Left renal cortex interstitium (tissue), 4 donors: ENCODE measurements around the gene EMC9. TPM values are rescaled to one million over a fixed set of nuclear protein-coding genes. Genes with fewer than 3 reads are reported as not detected.

Experiments
- DNase-seq, 4 donors: peaks; one replicate each; pipeline ENCODE4 v3.0.0-alpha.2; 2013; ENCODE audit warnings: low read depth in 4 of 4, low spot score in 2 of 4, missing footprints in 1 of 4
- polyA plus RNA-seq, 4 donors: library from polyadenylated mRNA; unstranded; fragments of 120-200 nt; gene quantifications; one replicate each; pipeline ENCODE4 v1.2.1, GENCODE V29; 2013; ENCODE audit not compliant: insufficient read length in 4 of 4

EMC9 gene
- polyA plus RNA-seq, 4 donors: 12.3 to 29.3 (median 22.3) TPM

GRCh38 chr14:24150567-24150966 is 9.2 kb upstream of the EMC9 start:
- DNase-seq: no peak

- no peak for DNase-seq
These were observed 8.7 kb upstream of the EMC9 start for GRCh38 chr14:24150061-24150460.

- no peak for DNase-seq
These were observed 8.0 kb upstream of the EMC9 start for GRCh38 chr14:24149302-24149969.

GRCh38 chr14:24147761-24148428 is 6.5 kb upstream of the EMC9 start:
- no peak for DNase-seq

- peak; percentile 89 to 98 (median 94) for DNase-seq
These were observed 5.8 kb upstream of the EMC9 start, which contains the start of gene RNF31 for GRCh38 chr14:24146978-24147760. Gene RNF31, plus strand, starts transcription at chr14:24147498. Its CDS starts 201 bp downstream, at chr14:24147699.

- DNase-seq: peak; percentile 83 to 94 (median 90)
These were observed 5.1 kb upstream of the EMC9 start, which contains the start of gene PSME2 for GRCh38 chr14:24146453-24146977. Gene PSME2, minus strand, starts transcription at chr14:24146610. Its CDS starts 29 bp downstream, at chr14:24146581.

GRCh38 chr14:24145690-24146452 is 4.5 kb upstream of the EMC9 start:
- peak in 1 of 4 donors; percentile 50 for DNase-seq

GRCh38 chr14:24145219-24145618 is 3.8 kb upstream of the EMC9 start:
- no peak for DNase-seq

GRCh38 chr14:24144451-24144850 is 3.1 kb upstream of the EMC9 start:
- no peak for DNase-seq

GRCh38 chr14:24143511-24143910 is 2.1 kb upstream of the EMC9 start:
- DNase-seq: no peak

GRCh38 chr14:24139272-24139934 is 2.0 kb downstream of the EMC9 start:
- DNase-seq: no peak

GRCh38 chr14:24138396-24139271 is 2.8 kb downstream of the EMC9 start:
- DNase-seq: no peak

- no peak for DNase-seq
These were observed 3.6 kb downstream of the EMC9 start for GRCh38 chr14:24137529-24138395.

GRCh38 chr14:24136684-24137528 is 4.5 kb downstream of the EMC9 start:
- DNase-seq: no peak

- peak; percentile 62 to 83 (median 74) for DNase-seq
These were observed 5.3 kb downstream of the EMC9 start, which contains the start of gene PSME1 for GRCh38 chr14:24135834-24136683. Gene PSME1, plus strand, starts transcription at chr14:24136194. Its CDS starts 69 bp downstream, at chr14:24136263.

GRCh38 chr14:24135584-24135833 is 5.9 kb downstream of the EMC9 start:
- DNase-seq: no peak
